Measurements from ENCODE around the gene SPRR2G.

DNA sequence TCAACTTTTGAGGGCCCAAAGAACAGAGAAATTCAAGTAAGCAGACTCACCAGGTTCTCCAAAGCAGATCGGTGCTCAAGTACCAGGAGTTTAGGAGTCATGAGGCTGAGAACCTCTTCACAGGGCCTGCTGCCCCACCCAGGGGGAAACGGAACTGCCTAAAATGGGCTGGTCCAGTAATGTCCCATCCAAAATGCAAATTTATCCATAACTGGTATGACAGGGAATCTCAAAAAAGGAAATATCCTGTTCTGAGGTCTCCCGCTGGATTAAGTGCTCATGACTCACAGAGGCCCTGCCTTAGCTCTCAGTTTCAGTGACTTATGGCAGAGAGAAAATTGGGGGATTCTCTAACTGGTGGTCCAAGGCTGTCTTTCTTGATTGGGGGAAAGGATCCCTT, 9.3 kb downstream of the SPRR2G start:
- TF ChIP-seq, protein P1, sequence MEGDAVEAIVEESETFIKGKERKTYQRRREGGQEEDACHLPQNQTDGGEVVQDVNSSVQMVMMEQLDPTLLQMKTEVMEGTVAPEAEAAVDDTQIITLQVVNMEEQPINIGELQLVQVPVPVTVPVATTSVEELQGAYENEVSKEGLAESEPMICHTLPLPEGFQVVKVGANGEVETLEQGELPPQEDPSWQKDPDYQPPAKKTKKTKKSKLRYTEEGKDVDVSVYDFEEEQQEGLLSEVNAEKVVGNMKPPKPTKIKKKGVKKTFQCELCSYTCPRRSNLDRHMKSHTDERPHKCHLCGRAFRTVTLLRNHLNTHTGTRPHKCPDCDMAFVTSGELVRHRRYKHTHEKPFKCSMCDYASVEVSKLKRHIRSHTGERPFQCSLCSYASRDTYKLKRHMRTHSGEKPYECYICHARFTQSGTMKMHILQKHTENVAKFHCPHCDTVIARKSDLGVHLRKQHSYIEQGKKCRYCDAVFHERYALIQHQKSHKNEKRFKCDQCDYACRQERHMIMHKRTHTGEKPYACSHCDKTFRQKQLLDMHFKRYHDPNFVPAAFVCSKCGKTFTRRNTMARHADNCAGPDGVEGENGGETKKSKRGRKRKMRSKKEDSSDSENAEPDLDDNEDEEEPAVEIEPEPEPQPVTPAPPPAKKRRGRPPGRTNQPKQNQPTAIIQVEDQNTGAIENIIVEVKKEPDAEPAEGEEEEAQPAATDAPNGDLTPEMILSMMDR (IDR thresholded peaks at IDR 0.05; ENCODE audit: low read depth, low read length) = no peak
- TF ChIP-seq POLR2A (IDR thresholded peaks at IDR 0.05; ENCODE audit: extremely low read depth, insufficient read length) = no peak
- TF ChIP-seq, protein P2, sequence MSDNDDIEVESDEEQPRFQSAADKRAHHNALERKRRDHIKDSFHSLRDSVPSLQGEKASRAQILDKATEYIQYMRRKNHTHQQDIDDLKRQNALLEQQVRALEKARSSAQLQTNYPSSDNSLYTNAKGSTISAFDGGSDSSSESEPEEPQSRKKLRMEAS (IDR thresholded peaks at IDR 0.05; ENCODE audit: low read depth, low read length) = no peak
- TF ChIP-seq MYC (IDR thresholded peaks at IDR 0.05; ENCODE audit: low read depth, low read length) = no peak

All from NB4 (cell line).